HFFc6 (cell line): Measurements from ENCODE around the gene WDR91. TPM values are rescaled to one million over a fixed set of nuclear protein-coding genes. Genes with fewer than 3 reads are reported as not detected.
A peak's percentile ranks its signal among the peaks of the same experiment; 100 is the strongest.
"Not testable (repeated sequence)": the region's sequence is repeated elsewhere in the genome, so short reads cannot be mapped to it uniquely, and the experiment has no call there.

Experiments
- DNase-seq: peaks from one replicate; pipeline ENCODE4 v3.0.0-alpha.2; 2018
- H3K27ac Mint-ChIP-seq: 2 replicates; pipeline ENCODE4 v1.8.0; 2020; ENCODE audit warnings: mild to moderate bottlenecking, mixed read lengths
- H3K27me3 Mint-ChIP-seq: 2 replicates; pipeline ENCODE4 v1.8.0; 2021; ENCODE audit warnings: mild to moderate bottlenecking, moderate library complexity, mixed read lengths; ENCODE audit not compliant: insufficient read depth
- H3K36me3 Mint-ChIP-seq: 2 replicates; pipeline ENCODE4 v1.8.0; 2021; ENCODE audit warnings: low read depth, mixed read lengths
- H3K4me1 Mint-ChIP-seq: 2 replicates; pipeline ENCODE4 v1.8.0; 2020; ENCODE audit warnings: low read depth, mixed read lengths
- H3K4me3 Mint-ChIP-seq: 2 replicates; pipeline ENCODE4 v1.8.0; 2020; ENCODE audit warnings: mild to moderate bottlenecking, moderate library complexity, mixed read lengths
- H3K9me3 Mint-ChIP-seq: 2 replicates; pipeline ENCODE4 v1.8.0; 2020; ENCODE audit warnings: mild to moderate bottlenecking, mixed read lengths
- total RNA-seq, 6 experiments: library from RNA; stranded (reverse); fragmentation: NEBNext Ultra II Directional; extraction: Animal tissue kit (Norgen Biotek cat#: 25700); gene quantifications; 2 replicates in 1 of 6; 3 replicates in 5 of 6; pipeline ENCODE4 v1.2.3, GENCODE V29; 2021
- TF ChIP-seq, protein P1 (sequence below): fragments of 200-600 bp; sonication (generic); IDR thresholded peaks from 2 replicates; pipeline ENCODE4 v1.5.0; 2021; ENCODE audit warnings: antibody characterized with exemption, mild to moderate bottlenecking

Gene WDR91
- total RNA-seq, 6 experiments from 2014 or later = 7.5 to 12.4 (median 10.4) TPM

DNA sequence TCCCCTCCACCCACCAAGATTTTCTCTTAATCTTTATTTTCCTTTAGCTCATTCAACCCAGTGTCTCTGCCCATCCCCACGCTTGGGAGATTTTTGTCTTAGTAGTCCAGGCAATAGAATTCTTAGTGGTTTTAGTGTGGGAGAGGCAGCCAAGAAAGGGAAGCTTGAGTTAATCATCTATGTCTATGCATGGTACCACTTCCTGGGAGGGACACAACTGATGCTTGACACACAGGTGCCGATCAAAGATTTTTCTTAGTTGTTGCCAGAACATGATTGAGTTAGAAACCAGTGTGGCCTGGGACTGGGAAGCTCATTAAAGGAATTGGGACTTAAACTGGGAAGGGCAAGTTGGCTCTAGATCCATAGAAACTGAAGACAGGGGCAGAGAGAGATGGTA lies 25.4 kb upstream of the WDR91 start:
- DNase-seq = no peak
- TF ChIP-seq, protein P1, sequence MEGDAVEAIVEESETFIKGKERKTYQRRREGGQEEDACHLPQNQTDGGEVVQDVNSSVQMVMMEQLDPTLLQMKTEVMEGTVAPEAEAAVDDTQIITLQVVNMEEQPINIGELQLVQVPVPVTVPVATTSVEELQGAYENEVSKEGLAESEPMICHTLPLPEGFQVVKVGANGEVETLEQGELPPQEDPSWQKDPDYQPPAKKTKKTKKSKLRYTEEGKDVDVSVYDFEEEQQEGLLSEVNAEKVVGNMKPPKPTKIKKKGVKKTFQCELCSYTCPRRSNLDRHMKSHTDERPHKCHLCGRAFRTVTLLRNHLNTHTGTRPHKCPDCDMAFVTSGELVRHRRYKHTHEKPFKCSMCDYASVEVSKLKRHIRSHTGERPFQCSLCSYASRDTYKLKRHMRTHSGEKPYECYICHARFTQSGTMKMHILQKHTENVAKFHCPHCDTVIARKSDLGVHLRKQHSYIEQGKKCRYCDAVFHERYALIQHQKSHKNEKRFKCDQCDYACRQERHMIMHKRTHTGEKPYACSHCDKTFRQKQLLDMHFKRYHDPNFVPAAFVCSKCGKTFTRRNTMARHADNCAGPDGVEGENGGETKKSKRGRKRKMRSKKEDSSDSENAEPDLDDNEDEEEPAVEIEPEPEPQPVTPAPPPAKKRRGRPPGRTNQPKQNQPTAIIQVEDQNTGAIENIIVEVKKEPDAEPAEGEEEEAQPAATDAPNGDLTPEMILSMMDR = no peak
- H3K4me1 Mint-ChIP-seq = no peaks in the 10 kb centered on the region
- H3K4me3 Mint-ChIP-seq = no peak overlapping the region
- H3K9me3 Mint-ChIP-seq = no peaks in the 10 kb centered on the region
- no peak overlapping the region for H3K27ac Mint-ChIP-seq
- peaks cover 12% of the 10 kb centered on the region for H3K27me3 Mint-ChIP-seq
- no peaks in the 10 kb centered on the region for H3K36me3 Mint-ChIP-seq

DNA sequence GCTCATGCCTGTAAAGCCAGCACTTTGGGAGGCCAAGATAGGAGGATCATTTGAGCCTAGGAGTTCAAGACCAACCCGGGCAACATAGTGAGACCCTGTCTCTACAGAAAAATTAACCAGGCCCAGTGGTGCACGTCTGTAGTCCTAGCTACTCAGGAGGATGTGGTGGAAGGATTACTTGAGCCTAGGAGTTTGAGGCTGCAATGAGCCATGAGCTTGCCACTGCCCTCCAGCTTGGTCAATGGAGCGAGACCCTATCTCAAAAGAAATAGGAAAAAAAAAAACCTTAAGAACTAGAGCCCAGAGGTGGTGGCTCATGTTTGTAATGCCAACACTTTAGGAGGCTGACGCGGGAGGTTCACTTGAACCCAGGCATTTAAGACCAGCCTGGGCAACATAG lies 24.5 kb upstream of the WDR91 start:
- no peak for DNase-seq
- Mint-ChIP-seq H3K4me3 (no peak overlapping the region), H3K27ac (no peak overlapping the region), H3K4me1 (no peaks in the 10 kb centered on the region), H3K9me3 (no peaks in the 10 kb centered on the region), H3K36me3 (no peaks in the 10 kb centered on the region), H3K27me3 (peaks cover 12% of the 10 kb centered on the region)
- TF ChIP-seq, protein P1 = no peak

DNA sequence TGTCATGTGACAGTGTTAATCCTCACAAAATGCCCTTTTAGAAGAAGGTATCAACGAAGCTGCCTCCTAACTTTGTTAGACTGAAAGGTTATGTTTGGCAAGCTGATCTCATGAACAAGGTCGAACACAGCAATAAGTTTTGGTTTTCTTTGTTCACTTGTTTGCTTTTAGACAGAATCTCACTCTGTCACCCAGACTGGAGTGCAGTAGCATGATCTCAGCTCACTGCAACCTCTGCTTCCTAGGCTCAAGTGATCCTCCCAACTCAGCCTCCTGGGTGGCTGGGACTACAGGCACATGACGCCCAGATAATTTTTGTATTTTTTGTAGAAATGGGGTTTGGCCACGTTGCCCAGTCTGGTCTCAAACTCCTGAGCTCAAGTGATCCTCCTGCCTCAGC lies 23.4 kb upstream of the WDR91 start:
- H3K27me3 Mint-ChIP-seq = peaks cover 9% of the 10 kb centered on the region
- H3K27ac Mint-ChIP-seq = no peak overlapping the region
- DNase-seq = no peak
- H3K4me1 Mint-ChIP-seq = no peaks in the 10 kb centered on the region
- TF ChIP-seq, protein P1 = no peak
- no peaks in the 10 kb centered on the region for H3K9me3 Mint-ChIP-seq
- no peaks in the 10 kb centered on the region for H3K36me3 Mint-ChIP-seq
- H3K4me3 Mint-ChIP-seq = no peak overlapping the region

DNA sequence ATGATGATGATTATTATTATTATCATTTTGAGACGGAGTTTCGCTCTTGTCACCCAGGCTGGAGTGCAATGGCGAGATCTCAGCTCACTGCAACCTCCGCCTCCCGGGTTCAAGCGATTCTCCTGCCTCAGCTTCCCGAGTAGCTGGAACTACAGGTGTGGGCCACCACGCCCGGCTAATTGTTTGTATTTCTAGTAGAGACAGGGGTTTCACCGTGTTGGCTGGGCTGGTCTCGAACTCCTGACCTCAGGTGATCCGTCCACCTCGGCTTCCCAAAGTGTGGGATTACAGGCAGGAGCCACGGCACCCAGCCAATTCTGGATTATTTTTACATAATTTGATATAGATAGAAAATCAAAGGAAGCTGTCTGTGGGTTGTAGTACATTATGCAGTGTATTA lies 22.8 kb upstream of the WDR91 start:
- DNase-seq, H3K4me3 Mint-ChIP-seq, H3K4me1 Mint-ChIP-seq, H3K36me3 Mint-ChIP-seq, H3K9me3 Mint-ChIP-seq, H3K27ac Mint-ChIP-seq: not testable (repeated sequence)
- peaks cover 14% of the 10 kb centered on the region for H3K27me3 Mint-ChIP-seq

DNA sequence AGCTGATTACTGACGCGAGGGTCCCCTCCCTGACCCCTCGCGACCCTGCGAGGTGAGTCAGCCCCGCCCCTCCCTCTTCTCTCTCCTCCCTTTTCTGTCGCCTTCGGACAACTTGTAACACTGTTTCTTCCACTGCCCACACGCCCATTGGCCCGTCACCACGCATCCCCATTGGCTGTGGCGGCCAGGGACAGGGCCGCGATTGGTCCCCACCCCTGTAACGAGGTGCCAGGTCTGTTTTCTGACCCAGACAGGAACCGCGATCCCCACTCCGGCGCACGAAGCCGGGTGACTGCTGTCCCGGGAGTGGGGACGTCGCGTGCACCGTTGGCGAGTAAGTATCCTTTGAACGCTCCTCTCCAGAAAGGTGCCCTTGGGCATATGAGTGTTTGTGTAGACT lies 22.2 kb upstream of the WDR91 start, which contains the start of gene STRA8:
TSS of gene STRA8 (plus strand) at position 269 of the 400 bp plus-strand sequence. CDS start 6,687 bp downstream, outside the sequence.
- H3K36me3 Mint-ChIP-seq = no peaks in the 10 kb centered on the region
- TF ChIP-seq, protein P1 = no peak

DNA sequence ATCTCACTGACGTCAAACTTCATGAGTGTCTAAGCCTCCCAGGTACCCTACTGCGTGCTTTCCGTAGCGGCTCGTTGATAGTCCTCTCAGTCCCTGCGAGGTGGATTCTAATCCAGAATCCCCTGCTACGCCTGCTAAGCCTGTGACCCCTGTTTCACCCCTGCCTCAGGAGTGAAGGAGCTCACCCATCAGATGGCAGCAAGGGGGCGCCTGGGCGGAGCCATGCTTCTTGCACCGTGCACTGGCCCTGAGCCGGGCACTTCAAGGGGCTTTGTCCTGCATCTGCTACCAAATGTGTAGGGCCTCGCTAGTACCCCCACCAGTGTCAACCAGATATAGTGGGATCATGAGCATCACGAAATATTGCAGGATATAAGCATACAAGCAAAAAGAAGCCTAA lies 21.4 kb upstream of the WDR91 start:
- H3K9me3 Mint-ChIP-seq = no peaks in the 10 kb centered on the region
- H3K27ac Mint-ChIP-seq = no peak overlapping the region
- no peak overlapping the region for H3K4me3 Mint-ChIP-seq
- H3K36me3 Mint-ChIP-seq = no peaks in the 10 kb centered on the region
- H3K27me3 Mint-ChIP-seq = peaks cover 16% of the 10 kb centered on the region
- TF ChIP-seq, protein P1 = peak; percentile 29; the same call in 1 of the 2 replicates
- DNase-seq = no peak
- H3K4me1 Mint-ChIP-seq = no peaks in the 10 kb centered on the region

More for the DNA sequence above, 22.2 kb upstream of the WDR91 start, which contains the start of gene STRA8:
- Mint-ChIP-seq H3K27ac (no peak within 1 kb of the TSS), H3K4me1 (no peaks in the 10 kb centered on the region), H3K4me3 (no peak within 1 kb of the TSS), H3K27me3 (peaks cover 17% of the 10 kb centered on the region), H3K9me3 (no peaks in the 10 kb centered on the region)
- DNase-seq = no peak
